NCI-H187 (cell line): Measurements from ENCODE around the gene LRWD1.

Source experiments
- DNase-seq, 2 experiments: peaks; one replicate each; lab custom pipeline; 2025; lab: John Stamatoyannopoulos, UW

LRWD1 gene

GRCh38 chr7:102464577-102465280, at the start of gene LRWD1, which contains the start of gene ALKBH4:
Gene LRWD1 (plus strand): TSS chr7:102464984. CDS start chr7:102465081, 97 bp downstream.
Gene ALKBH4 (minus strand): TSS chr7:102464863. CDS start chr7:102464836, 27 bp downstream.
- DNase-seq: peak; percentile 92 to 93

GRCh38 chr7:102415685-102416225, 49.0 kb upstream of the LRWD1 start:
- DNase-seq: no peak

DNA sequence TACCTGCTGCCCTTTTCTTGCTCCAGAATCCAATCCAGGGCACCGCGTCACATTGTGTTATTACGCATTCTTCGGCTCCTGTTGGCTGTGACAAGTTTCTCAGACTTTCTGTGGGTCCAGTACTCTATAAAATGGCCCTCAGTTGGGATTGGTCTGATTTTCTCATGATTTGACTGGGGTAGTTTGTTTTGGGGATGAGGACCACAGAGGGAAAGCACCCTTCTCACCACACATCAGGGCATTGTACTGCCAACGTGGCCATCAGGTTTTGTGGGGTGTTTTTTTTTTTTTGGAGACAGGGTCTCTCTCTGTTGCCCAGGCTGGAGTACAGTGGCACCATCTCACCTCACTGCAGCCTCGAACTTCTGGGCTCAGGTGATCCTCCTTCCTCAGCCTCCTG, 48.4 kb upstream of the LRWD1 start:
- no peak for DNase-seq

DNA sequence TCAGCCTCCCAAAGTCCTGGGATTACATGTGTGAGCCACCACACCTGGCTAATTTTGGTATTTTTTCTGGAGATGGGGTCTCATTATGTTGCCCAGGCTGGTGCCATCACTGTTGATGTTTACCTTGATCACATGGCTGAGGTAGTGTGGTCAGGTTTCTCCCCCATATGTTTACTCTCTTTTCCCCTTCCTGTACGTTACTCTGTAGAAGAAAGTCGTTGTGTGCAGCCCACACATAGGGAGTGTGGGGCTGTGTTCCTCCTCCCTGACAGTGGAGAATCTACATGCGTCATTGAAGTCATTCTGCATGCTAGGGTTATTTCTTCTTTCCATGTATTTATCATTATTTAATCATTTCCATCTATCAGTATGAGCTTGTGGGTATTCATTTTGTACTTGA, 47.7 kb upstream of the LRWD1 start:
- no peak for DNase-seq

DNA sequence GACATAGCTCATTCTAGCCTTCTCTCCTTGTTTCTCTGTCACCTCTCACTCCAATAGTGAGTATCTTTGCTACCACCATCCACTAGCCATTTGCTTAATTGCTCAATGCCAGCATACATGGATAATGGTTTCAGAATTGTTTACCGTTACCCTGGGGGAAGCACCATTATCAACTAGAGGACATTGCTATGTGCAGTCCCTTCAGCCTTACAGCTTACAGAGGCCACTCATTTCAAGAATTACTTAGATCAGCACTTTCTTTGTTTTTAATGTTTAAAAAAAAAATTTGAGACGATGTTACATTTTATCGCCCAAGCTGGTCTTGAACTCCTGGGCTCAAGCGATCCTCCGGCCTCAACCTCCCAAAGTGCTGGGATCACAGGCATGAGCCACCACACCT, 46.2 kb upstream of the LRWD1 start:
- no peak for DNase-seq

DNA sequence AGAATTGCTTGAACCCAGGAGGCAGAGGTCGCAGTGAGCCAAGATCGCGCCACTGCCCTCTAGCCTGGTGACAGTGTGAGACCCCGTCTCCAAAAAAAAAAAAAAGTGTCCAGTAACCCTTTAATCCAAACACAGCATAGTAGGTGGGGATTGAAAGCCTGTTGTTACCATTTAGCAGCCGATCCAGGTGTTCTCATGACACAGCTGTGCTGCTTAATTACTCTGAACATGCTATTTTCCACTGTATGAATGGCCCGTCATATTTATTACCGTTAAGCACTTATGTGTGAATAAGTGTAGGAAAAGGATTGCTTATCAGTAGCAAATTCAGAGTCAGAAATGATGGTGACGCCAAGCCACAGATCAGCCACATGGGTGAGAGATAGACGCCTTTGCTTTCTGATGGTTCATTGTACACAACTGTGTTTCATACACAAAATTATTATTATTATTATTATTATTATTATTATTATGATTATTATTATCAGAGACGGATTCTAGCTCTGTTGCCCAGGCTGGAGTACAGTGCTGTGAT, 43.0 kb upstream of the LRWD1 start:
- no peak for DNase-seq

DNA sequence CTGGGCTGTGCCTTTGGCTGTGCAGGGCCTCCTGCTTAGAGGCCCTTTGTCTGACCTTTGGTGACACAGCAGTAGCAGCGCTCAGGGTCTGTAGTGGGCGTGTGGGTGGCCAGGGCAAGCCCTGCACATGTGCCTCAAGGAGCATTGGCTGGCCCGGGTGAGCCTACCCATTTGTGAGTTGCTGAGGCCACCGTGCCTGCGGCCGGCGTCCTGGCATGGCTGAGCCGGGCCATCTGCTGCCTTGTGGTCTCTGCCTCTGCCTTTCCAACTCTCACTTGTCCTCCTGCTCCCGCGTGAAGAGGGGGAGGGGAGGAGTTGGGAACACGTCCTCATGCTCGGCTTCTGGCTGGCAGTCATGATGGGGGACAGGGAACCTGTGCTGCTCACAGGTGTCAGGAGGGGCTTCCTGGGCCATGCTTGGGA, 40.6 kb upstream of the LRWD1 start:
- no peak for DNase-seq

DNA sequence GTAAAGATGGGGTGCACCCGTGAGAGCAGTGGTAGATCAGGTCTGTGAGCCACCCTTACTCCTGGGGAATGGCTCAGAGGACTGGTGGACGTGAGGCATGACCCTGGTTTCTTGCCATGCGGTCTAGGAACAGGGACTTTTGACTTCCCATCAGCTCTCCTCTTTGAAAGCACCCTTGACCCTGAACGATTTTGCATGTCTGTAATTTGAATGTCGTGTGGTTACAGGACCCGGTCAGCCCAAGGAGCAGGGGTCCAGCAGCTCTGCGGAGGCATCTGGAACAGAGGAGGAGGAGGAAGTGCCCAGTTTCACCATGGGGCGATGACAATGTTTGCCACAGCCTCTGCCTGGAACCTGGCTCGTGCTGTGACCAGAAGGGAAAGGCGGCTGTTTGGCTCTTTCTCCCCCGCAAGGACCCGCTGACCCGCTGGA, 40.0 kb upstream of the LRWD1 start:
- DNase-seq: no peak

DNA sequence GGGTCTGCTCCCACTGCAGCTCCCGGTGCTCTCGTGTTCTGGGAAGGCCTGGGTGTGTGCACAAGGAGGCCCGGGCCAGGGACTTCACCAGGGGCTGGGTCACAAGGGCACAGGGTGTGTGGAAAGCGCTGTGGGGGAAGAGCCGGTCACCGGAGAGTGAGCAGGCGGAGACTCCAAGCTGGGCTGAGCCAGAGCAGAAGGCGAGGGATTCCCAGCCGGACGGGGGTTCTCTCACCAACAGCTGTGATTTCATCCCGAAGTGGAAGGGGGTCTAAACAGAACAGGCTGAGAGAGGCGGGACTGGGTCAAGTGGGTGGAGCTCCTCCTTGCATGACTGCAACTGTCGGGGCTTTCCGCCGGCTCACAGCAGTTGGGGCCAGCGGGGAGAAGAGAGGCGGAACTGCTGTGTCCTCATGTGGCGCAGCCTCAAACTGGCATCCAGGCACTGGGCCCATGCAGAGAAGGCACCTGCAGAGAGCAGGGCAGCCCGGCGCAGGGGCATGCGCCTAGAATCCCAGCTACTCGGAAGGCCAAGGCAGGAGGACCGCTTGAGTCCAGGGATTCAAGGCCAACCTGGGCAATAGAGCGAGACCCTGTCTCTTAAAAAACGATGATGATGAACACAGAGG, 39.0 kb upstream of the LRWD1 start:
- no peak for DNase-seq

DNA sequence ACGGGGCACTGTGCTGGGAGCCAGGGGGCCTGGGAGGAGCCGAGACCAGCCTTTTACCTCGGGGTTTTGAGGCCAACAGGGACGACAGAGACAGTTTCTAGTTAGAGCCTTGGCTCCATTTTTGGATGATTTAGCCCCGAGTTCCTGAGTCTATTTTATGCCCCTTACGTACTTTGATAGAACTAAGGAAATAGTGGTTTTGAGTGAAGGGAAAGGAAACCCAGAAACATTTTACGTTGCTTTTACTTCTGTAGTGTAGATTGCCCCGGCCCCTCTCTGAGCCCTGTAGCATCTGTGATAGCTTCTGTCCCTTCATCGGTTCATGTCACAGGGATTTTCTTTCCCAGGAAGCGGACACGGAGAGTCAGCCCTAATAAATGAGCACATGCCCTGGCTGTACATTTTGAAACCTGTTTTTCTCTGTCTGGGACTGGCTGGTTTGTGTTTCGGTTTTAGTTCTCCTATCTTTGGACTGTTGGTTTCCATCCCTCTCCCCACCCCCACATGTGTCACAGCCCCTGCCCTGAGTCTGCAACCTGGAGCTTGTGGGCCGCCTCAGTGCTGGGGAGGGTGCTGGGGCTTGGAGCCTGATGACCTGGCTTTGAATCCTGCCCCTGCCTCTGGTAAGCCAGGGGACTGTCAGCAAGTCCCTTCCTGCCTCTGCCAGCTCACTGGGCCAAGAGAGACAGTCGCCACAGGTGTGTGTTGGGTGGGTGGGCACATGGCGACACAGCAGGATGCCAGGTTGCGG, 38.3 kb upstream of the LRWD1 start:
- DNase-seq: no peak

- DNase-seq: no peak
These were observed 37.8 kb upstream of the LRWD1 start for GRCh38 chr7:102427019-102427405.

GRCh38 chr7:102429141-102429899, 35.5 kb upstream of the LRWD1 start:
- no peak for DNase-seq

DNA sequence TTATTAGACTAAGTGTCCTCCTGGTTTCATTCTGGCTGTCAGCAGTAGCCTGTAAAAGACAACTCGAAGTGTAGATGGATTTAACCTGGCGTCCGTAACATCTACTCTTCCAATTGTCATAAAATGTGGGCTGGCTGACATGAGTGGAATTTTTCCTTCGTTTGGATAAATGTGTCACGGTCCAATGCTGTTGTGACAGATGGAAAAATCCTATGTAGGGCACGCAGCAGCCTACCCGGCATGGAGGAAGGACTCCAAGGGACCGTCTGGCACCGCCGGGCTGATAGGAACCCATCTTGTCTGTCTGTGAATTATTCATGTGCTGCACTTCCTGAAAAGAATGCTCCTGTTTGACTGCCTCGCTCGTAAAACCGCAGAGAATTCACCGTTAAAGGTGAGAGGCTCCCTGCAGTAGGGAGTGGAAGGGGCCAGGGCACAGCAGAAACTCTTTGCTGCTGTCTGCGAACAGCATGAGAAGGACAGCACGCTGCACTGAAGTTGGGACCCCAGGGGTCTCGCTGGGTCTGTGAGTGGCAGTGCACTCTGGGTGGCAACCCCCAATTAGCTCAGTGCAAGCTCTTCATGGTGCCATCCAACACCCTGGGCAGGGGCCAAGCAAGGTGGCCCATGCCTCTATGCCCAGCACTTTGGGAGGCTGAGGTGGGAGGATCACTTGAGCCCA, 33.0 kb upstream of the LRWD1 start:
- DNase-seq: peak; percentile 77 to 83

GRCh38 chr7:102432442-102433218, 32.2 kb upstream of the LRWD1 start:
- no peak for DNase-seq

DNA sequence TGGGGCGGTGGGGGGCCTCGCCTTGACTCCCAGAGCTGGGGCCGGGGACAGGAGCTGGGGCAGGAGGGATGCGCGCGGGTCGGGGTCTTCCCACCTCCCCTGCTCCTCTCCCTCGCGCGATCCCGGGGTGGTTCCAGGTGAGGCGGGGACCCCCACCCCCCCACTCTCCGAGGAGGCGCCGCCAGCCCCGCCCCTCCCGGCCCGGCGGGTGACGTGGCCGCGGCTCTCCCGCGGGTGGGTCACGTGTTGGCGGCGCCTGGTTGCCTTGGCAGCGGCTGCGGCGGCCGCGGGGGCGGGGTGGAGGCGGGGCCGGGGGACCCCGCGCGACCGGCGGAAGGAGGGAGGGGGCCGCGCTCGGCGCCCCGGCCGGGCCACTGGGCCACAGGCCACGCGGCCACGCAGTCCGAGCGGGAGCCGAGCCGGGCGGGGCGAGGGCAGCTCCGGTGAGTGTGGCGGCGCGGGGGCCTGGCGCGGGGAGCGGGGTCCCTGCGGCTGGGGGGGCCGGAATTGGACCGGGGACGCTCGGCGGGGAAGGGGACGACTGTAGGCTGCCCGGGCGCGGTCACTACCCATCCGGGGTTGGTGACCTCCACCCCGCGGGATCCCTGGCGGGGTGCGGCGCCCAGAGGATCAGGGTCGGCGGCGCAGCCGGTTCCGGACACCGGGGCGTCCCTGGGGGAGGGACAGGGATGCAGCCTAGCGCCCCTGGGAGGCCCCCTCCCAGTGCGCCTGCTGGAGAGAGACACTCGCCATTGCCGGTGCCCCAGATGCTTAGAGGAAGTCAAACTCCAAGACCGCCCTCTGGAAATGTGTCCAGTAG, 31.4 kb upstream of the LRWD1 start, which contains the start of gene ORAI2:
Gene ORAI2, plus strand, starts transcription at position 357 of the 820 bp plus-strand sequence. CDS start 5,382 bp downstream, outside the sequence.
- DNase-seq: peak in 1 of 2 experiments; percentile 45

DNA sequence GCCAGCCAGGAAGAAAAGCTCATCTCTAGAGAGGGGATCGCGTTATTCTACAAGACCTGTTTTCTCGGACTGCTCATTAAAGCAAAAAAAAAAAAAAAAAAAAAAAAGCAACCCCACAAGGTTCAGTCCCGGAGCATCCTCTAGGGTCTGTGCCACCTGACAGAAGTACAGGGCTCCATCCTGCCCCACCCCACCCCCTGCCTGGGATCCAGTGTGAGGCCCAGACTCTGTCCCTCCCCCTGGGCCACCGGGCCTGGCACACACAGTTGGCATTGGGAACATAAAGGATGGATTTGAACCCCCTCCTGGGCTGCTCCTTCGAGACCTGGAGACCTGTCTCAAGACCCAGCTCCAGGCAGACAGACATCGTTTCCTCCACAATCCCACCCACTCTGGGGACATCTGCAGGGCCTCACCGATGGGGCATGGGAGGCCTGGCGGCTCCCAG, 30.7 kb upstream of the LRWD1 start:
- no peak for DNase-seq

GRCh38 chr7:102436118-102436517, 28.7 kb upstream of the LRWD1 start:
- no peak for DNase-seq

- DNase-seq: no peak
These were observed 24.6 kb upstream of the LRWD1 start for GRCh38 chr7:102439963-102440795.
